GM23338 (cell line): ENCODE results near the gene SLC35E2B. TPM values are rescaled to one million over a fixed set of nuclear protein-coding genes. Genes with fewer than 3 reads are reported as not detected.
A peak's percentile ranks its signal among the peaks of the same experiment; 100 is the strongest.
"Not testable (repeated sequence)": the region's sequence is repeated elsewhere in the genome, so short reads cannot be mapped to it uniquely, and the experiment has no call there.

Experiments used
- ATAC-seq: fragments of 200-7000 bp; cut with Tn5 transposase; 3 replicates; pipeline ENCODE4 v1.9.1; 2020
- DNase-seq: peaks from one replicate; pipeline ENCODE4 v3.0.0-alpha.2; 2015; ENCODE audit warnings: low spot score
- H2AFZ ChIP-seq: fragments of 200-600 bp; sonication (generic); 2 replicates; pipeline ENCODE4 v1.8.0; 2016; ENCODE audit warnings: antibody characterized with exemption, mild to moderate bottlenecking, moderate library complexity
- H3F3A ChIP-seq: fragments of 200-600 bp; sonication (generic); replicated peaks from 2 replicates; pipeline ENCODE4 v1.8.0; 2017; ENCODE audit warnings: antibody characterized with exemption, mixed run types, low read depth
- H3K27ac ChIP-seq: fragments of 200-600 bp; sonication (generic); 2 replicates; pipeline ENCODE4 v1.6.1; 2016; ENCODE audit warnings: low read depth
- H3K27me3 ChIP-seq: fragments of 200-600 bp; sonication (generic); 2 replicates; pipeline ENCODE4 v1.8.0; 2016; ENCODE audit warnings: mild to moderate bottlenecking, mixed run types, moderate library complexity; ENCODE audit not compliant: insufficient read depth
- H3K36me3 ChIP-seq: fragments of 200-600 bp; sonication (generic); 2 replicates; pipeline ENCODE4 v1.8.0; 2016; ENCODE audit warnings: mild to moderate bottlenecking; ENCODE audit not compliant: insufficient read depth
- H3K4me1 ChIP-seq: fragments of 200-600 bp; sonication (generic); 2 replicates; pipeline ENCODE4 v1.8.0; 2016; ENCODE audit warnings: mild to moderate bottlenecking, moderate library complexity; ENCODE audit not compliant: insufficient read depth
- H3K4me2 ChIP-seq: fragments of 200-600 bp; sonication (generic); 2 replicates; pipeline ENCODE4 v1.7.1; 2017; ENCODE audit warnings: mixed run types
- H3K4me3 ChIP-seq: fragments of 200-600 bp; sonication (generic); 2 replicates; pipeline ENCODE4 v1.6.1; 2016; ENCODE audit warnings: mixed run types
- H3K79me2 ChIP-seq: fragments of 200-600 bp; sonication (generic); replicated peaks from 2 replicates; pipeline ENCODE4 v1.8.0; 2017; ENCODE audit warnings: mild to moderate bottlenecking; ENCODE audit not compliant: insufficient read depth
- H3K9me2 ChIP-seq: fragments of 200-600 bp; sonication (generic); 2 replicates; pipeline ENCODE4 v1.8.0; 2017; ENCODE audit not compliant: insufficient read depth
- H4K20me1 ChIP-seq: fragments of 200-600 bp; sonication (generic); replicated peaks from 2 replicates; pipeline ENCODE4 v1.8.0; 2017; ENCODE audit warnings: mild to moderate bottlenecking; ENCODE audit not compliant: insufficient read depth
- H3K27ac Mint-ChIP-seq: 2 replicates; pipeline ENCODE4 v1.8.0; 2020; ENCODE audit warnings: inconsistent platforms, mild to moderate bottlenecking, moderate library complexity, mixed read lengths
- H3K27me3 Mint-ChIP-seq: 3 replicates; pipeline ENCODE4 v1.8.0; 2022; ENCODE audit warnings: low read depth, mild to moderate bottlenecking, moderate library complexity, mixed read lengths, inconsistent platforms; ENCODE audit not compliant: insufficient read depth, poor library complexity
- H3K36me3 Mint-ChIP-seq: 3 replicates; pipeline ENCODE4 v1.8.0; 2021; ENCODE audit warnings: low read depth, mild to moderate bottlenecking, inconsistent platforms, moderate library complexity, mixed read lengths
- H3K4me1 Mint-ChIP-seq: 3 replicates; pipeline ENCODE4 v1.8.0; 2020; ENCODE audit warnings: mild to moderate bottlenecking, inconsistent platforms, mixed read lengths
- H3K4me3 Mint-ChIP-seq: 3 replicates; pipeline ENCODE4 v1.8.0; 2021; ENCODE audit warnings: moderate library complexity, mild to moderate bottlenecking, inconsistent platforms, mixed read lengths
- H3K9me3 Mint-ChIP-seq: 3 replicates; pipeline ENCODE4 v1.8.0; 2020; ENCODE audit warnings: moderate library complexity, mild to moderate bottlenecking, inconsistent platforms, mixed read lengths
- CREB1 ChIP-seq: fragments of 250-450 bp; sonication (Bioruptor Pico); IDR thresholded peaks from 2 replicates; pipeline ENCODE4 v1.5.0; 2020; ENCODE audit warnings: low read depth, mild to moderate bottlenecking, moderate library complexity
- POLR2AphosphoS5 ChIP-seq: IDR thresholded peaks from 2 replicates; pipeline ENCODE4 v1.6.1; 2016; ENCODE audit warnings: antibody characterized with exemption, low read depth
- polyA plus RNA-seq: library from polyadenylated mRNA; unstranded; fragments of >200 nt; fragmentation: Nextera tagmentation; extraction: Ambion mirVana; gene quantifications from 2 replicates; pipeline ENCODE4 v1.2.1, GENCODE V29; 2016
- total RNA-seq: library from RNA; depleted of rRNA; stranded (reverse); fragments of >200 nt; shearing (Covaris generic); gene quantifications from 2 replicates; pipeline ENCODE4 v1.2.3, GENCODE V29; 2014
- TF ChIP-seq, protein P1 (sequence below), 2 experiments: fragments of 200-600 bp in 1 of 2; sonication (generic) in 1 of 2; conservative IDR thresholded peaks; 2 replicates each; pipeline versions ENCODE4 v1.5.1 to v1.6.1; 2016 to 2017; ENCODE audit warnings: antibody characterized with exemption in 2 of 2, low read depth in 2 of 2, mild to moderate bottlenecking in 2 of 2, moderate library complexity in 1 of 2
- TF ChIP-seq, protein P2 (sequence below): IDR thresholded peaks from 2 replicates; pipeline ENCODE4 v1.6.1; 2016; ENCODE audit warnings: antibody characterized with exemption

The SLC35E2B gene
- total and polyA plus RNA-seq, 2 experiments from 2014 or later = 16.8 to 63.0 TPM

DNA sequence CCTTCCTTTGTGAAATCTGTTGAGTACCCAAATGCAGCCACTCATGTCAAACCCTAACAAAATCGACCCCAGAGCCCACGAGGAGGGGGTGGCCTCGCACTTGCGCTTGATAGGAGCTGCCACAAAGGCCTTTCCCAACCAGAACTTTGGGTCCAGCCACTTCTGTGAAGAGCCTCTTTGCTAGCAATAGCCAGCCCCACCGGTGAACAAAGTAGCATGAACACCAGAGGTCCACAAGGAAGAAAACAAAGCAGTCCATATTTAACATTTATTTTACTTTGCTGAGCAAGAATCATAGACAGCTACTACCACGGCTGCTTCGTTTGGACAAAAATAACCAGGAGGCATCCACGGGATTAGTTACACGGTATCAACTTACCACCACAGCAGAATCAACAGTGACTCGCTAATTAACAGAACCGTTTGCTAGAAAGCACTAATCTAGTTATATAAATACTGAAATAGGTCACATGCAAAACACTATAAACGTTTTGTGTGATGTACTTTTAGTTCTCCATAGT lies 34.6 kb upstream of the SLC35E2B start:
- not testable (repeated sequence) for H2AFZ ChIP-seq

DNA sequence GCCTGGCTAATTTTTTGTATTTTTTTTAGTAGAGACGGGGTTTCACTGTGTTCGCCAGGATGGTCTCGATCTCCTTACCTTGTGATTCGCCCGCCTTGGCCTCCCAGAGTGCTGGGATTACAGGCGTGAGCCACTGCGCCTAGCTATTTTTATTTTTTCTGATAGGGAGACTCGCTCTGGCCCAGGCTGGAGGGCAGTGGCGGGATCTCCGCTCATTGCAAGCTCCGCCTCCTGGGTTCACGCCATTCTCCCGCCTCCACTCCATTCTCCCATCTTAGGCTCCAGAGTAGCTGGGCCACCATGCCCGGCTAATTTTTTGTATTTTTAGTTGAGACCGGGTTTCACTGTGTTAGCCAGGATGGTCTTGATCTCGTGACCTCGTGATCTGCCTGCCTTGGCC lies 33.5 kb upstream of the SLC35E2B start:
- not testable (repeated sequence) for H3K4me1 ChIP-seq, H3K36me3 ChIP-seq, H3K4me1 Mint-ChIP-seq, H3K27me3 ChIP-seq, H2AFZ ChIP-seq, H4K20me1 ChIP-seq, H3F3A ChIP-seq, H3K4me3 ChIP-seq, H3K4me2 ChIP-seq, DNase-seq, ATAC-seq, H3K79me2 ChIP-seq, H3K9me3 Mint-ChIP-seq, H3K9me2 ChIP-seq
- Mint-ChIP-seq H3K27me3 (peaks cover 11% of the 10 kb centered on the region), H3K27ac (peak overlapping the region; percentile 72; the same call in 1 of the 2 replicates), H3K36me3 (peaks cover 10% of the 10 kb centered on the region), H3K4me3 (peak overlapping the region; percentile 46; the same call in 2 of the 3 replicates)
- peak overlapping the region; percentile 45; the same call in 1 of the 2 replicates for H3K27ac ChIP-seq

More for the DNA sequence above, 34.6 kb upstream of the SLC35E2B start:
- not testable (repeated sequence) for H3K4me3 Mint-ChIP-seq, H3K9me3 Mint-ChIP-seq, H3K36me3 ChIP-seq, H3K27ac Mint-ChIP-seq, H3K4me3 ChIP-seq, H3F3A ChIP-seq, DNase-seq, H4K20me1 ChIP-seq, ATAC-seq, H3K4me1 ChIP-seq, H3K79me2 ChIP-seq, H3K9me2 ChIP-seq, H3K27me3 ChIP-seq, H3K4me2 ChIP-seq, H3K4me1 Mint-ChIP-seq, H3K27ac ChIP-seq
- Mint-ChIP-seq H3K36me3 (peaks cover 11% of the 10 kb centered on the region), H3K27me3 (peaks cover 11% of the 10 kb centered on the region)

DNA sequence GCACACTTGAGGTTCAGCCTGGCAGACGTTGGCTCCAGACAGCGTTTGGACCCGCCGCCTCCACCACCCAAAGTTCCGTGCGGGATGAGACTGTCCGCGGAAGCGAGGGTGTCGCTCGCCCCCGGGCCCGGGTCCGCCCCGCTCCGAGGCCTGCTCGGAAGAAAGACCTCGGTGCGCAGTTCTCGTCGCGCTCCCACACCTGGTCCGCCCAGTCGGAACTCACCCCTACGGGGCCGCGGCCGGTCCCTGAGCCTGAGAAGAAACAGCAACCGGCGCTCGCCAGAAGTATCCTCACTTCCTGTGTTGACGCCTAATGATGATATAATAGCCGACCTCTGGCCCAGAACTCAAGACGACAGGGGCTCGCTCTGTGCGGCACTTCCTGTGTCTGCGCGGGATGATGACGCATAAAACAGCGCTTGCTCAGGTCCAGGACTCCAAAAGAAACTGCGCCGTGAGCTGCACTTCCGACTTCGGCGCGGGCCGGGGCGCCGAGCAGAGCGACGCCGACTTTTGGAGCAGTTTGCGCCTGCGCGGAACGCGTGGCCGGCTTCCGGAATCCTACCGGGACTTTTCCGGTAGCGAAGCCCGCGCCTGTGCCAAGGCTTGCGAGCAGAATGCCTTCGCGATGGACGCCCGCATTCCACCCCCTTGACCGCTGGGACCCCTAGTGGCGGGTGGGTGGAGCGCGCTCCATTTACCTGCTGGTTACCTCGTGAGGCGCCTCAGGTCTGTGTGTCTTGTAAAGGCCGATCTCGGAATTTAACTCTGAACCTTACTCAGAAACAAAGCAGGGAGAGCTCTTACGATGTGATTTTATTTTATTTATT lies 31.7 kb upstream of the SLC35E2B start, which contains the start of gene CDK11A:
CDK11A (minus strand) TSS at position 323 of the 830 bp plus-strand sequence. CDS start 1,539 bp downstream, outside the sequence.
- not testable (repeated sequence) for H3K27me3 ChIP-seq, H3K36me3 ChIP-seq, H3K4me1 Mint-ChIP-seq, H3K9me3 Mint-ChIP-seq, H3K4me1 ChIP-seq, H4K20me1 ChIP-seq, H3F3A ChIP-seq, H3K9me2 ChIP-seq
- peaks cover 11% of the 10 kb centered on the region for H3K27me3 Mint-ChIP-seq
- H3K4me2 ChIP-seq = peak within 1 kb of the TSS; percentile 70; the same call in 1 of the 2 replicates
- H3K4me3 Mint-ChIP-seq = peak within 1 kb of the TSS; percentile 91
- peaks cover 11% of the 10 kb centered on the region; the same call in 1 of the 2 replicates for H3K79me2 ChIP-seq
- H3K4me3 ChIP-seq = peak within 1 kb of the TSS; percentile 75
- peak; percentile 97 for TF ChIP-seq CREB1 (CRISPR knock-in tag)
- TF ChIP-seq, protein P1, sequence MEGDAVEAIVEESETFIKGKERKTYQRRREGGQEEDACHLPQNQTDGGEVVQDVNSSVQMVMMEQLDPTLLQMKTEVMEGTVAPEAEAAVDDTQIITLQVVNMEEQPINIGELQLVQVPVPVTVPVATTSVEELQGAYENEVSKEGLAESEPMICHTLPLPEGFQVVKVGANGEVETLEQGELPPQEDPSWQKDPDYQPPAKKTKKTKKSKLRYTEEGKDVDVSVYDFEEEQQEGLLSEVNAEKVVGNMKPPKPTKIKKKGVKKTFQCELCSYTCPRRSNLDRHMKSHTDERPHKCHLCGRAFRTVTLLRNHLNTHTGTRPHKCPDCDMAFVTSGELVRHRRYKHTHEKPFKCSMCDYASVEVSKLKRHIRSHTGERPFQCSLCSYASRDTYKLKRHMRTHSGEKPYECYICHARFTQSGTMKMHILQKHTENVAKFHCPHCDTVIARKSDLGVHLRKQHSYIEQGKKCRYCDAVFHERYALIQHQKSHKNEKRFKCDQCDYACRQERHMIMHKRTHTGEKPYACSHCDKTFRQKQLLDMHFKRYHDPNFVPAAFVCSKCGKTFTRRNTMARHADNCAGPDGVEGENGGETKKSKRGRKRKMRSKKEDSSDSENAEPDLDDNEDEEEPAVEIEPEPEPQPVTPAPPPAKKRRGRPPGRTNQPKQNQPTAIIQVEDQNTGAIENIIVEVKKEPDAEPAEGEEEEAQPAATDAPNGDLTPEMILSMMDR (conservative IDR thresholded peaks at IDR 0.05; ENCODE audit: low read depth in 2 of 2) = peak in 1 of 2 experiments; percentile 43; a peak in 2 of 4 replicates
- TF ChIP-seq, protein P2, sequence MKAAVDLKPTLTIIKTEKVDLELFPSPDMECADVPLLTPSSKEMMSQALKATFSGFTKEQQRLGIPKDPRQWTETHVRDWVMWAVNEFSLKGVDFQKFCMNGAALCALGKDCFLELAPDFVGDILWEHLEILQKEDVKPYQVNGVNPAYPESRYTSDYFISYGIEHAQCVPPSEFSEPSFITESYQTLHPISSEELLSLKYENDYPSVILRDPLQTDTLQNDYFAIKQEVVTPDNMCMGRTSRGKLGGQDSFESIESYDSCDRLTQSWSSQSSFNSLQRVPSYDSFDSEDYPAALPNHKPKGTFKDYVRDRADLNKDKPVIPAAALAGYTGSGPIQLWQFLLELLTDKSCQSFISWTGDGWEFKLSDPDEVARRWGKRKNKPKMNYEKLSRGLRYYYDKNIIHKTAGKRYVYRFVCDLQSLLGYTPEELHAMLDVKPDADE = peak; percentile 79
- TF ChIP-seq POLR2AphosphoS5 = peak; percentile 66
- H3K27ac ChIP-seq = peak within 1 kb of the TSS; percentile 95
- peak; percentile 93 for ATAC-seq
- H3K36me3 Mint-ChIP-seq = peaks cover 23% of the 10 kb centered on the region
- H2AFZ ChIP-seq = 0 out of 2 replicates have a peak within 1 kb of the TSS, but pooled peaks have one; percentile 38
- H3K27ac Mint-ChIP-seq = peak within 1 kb of the TSS; percentile 99
- peak; percentile 99 for DNase-seq
